NCI-H82 treated with DMSO at 0.1 percent for 48 hours (cell line): ENCODE measurements around the gene AMPD2.
A peak's percentile ranks its signal among the peaks of the same experiment; 100 is the strongest.
"Not testable (repeated sequence)": the region's sequence is repeated elsewhere in the genome, so short reads cannot be mapped to it uniquely, and the experiment has no call there.

ENCODE experiments used
- DNase-seq: peaks from one replicate; lab custom pipeline; 2025; ENCODE audit not compliant: unreplicated experiment; lab: John Stamatoyannopoulos, UW

The AMPD2 gene

GRCh38 chr1:109649491-109649914 is 29.9 kb downstream of the AMPD2 start:
- DNase-seq, result no peak

- DNase-seq, result no peak
Measured at GRCh38 chr1:109650609-109651008, 31.0 kb downstream of the AMPD2 start.

GRCh38 chr1:109652402-109652801 is 32.8 kb downstream of the AMPD2 start:
- no peak for DNase-seq

DNA sequence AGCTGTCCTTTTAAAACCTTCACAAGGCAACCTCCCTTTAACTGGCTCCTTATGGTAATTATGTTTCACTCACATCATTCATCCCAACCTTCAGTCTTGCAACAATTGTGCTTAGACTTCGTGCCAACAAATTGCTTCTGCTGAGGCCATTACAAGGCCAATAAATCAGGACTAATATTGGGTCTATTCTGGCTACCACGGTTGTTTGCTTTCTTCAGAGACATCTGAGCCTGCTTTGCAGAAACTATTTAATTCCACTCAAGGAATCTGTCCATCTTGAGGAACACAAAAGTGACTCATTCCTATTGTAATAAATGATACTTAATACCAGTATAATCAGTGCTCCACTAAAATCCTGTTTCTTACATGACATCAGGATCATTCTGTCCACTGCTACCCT is 33.7 kb downstream of the AMPD2 start:
- DNase-seq, result no peak

DNA sequence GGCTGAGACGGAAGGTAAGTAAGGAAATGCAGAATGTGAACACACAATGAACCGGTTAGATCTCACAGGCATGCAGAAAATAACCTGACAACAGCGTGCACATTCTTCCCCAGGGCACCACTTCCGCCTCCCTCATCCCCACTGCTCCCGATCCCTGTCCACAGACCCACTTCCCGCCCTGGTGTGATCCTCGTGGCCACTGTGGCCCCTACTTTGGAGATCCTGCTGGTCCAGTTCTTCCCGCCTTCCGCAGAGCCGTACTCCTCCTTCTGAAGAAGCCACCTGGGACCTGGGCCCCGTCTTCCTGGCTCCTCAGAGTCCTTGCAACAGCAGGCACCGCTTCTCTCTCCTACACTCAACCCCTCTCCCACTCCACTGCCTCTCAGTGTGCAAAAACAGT is 34.9 kb downstream of the AMPD2 start:
- no peak for DNase-seq

DNA sequence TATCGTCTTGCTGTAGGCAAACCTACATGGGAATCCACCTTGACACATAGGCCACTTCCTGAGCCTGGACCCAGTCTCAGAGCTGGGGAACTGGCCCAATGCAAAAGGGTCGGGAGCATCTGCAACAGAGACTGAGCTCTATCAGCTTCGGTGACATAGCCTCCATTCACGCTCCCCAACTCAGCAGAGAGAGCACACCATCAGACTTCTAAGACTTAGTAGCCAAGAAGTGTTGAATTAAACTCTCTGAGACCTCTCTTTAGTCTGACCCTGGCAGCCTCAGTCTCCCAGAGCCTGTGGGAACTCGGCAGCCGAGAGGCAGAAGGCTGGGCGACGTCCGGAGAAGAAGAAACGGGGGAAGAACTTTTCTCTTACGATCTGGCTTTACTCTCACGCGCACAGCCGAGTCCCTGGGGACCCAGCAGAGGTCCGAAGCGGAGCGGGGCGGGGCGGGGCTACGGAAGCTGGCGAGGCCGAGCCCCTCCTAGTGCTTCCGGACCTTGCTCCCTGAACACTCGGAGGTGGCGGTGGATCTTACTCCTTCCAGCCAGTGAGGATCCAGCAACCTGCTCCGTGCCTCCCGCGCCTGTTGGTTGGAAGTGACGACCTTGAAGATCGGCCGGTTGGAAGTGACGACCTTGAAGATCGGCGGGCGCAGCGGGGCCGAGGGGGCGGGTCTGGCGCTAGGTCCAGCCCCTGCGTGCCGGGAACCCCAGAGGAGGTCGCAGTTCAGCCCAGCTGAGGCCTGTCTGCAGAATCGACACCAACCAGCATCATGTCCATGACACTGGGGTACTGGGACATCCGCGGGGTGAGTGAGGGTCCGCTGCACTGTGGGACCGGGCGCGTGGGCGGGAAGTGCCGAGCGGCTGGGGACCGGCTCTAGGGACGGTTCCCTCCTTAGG is 36.2 kb downstream of the AMPD2 start, which contains the start of gene GSTM4:
GSTM4 (plus strand) TSS at position 485 of the 905 bp plus-strand sequence; CDS start at position 776, 291 bp downstream.
- DNase-seq, result peak; percentile 43

DNA sequence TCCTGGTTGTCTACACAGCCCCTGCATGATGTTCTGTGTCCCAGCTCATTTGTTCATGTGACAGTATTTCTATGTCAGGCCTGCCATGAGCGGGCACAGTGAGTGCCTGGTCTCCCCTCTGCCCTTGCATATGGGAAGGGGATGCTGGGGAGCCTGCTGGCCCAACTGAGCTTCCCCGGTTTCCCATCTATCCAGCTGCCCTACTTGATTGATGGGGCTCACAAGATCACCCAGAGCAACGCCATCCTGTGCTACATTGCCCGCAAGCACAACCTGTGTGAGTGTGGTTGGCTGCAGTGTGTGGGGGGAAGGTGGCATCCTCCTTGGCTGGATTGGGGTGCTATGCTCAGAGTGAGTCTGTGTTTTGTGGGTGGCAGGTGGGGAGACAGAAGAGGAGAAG is 37.8 kb downstream of the AMPD2 start:
- no peak for DNase-seq

DNA sequence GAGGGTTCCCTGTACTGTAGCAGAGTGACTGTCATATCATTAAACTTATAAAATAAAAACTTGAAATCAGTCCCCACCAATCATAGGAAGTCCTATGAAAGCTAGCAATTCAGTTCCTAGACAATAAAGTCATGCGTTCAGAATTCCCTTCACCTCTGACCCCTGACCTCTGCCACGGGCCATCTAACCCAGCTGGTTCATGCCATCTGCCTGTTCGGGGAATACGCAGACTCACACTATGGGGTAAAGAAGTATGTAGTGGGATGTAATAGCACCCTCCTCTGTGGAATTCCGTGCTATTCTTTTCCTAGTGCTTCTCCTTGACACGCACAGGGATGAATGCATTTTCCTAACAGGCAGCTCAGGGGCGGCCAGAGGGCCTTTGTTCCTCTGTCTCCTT is 38.3 kb downstream of the AMPD2 start:
- no peak for DNase-seq

DNA sequence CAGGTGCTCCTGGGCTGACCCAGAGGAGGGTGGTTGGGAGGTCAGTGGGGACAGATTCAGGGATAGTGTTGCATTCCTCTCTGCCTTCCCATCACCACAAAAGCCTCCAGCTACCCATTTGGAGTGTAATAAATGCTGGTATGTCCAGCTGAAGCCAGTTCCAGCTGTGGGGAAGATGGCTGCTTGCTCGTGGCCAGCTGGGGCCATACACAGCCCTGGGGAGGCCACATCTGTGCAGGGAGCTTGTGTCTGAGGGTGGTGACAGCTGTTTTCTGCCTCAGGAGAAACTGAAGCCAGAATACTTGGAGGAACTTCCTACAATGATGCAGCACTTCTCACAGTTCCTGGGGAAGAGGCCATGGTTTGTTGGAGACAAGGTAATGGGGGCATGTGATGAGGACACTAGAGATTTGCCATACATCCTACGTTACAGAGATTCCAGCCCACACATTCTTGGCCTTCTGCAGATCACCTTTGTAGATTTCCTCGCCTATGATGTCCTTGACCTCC is 39.0 kb downstream of the AMPD2 start:
- no peak for DNase-seq

- no peak for DNase-seq
Measured at GRCh38 chr1:109659145-109659544, 39.5 kb downstream of the AMPD2 start.

GRCh38 chr1:109659997-109660690 is 40.5 kb downstream of the AMPD2 start:
- DNase-seq, result peak; percentile 48

GRCh38 chr1:109660691-109661026 is 41.0 kb downstream of the AMPD2 start:
- DNase-seq, result not testable (repeated sequence)

- DNase-seq, result no peak
Measured at GRCh38 chr1:109661391-109661790, 41.8 kb downstream of the AMPD2 start.

DNA sequence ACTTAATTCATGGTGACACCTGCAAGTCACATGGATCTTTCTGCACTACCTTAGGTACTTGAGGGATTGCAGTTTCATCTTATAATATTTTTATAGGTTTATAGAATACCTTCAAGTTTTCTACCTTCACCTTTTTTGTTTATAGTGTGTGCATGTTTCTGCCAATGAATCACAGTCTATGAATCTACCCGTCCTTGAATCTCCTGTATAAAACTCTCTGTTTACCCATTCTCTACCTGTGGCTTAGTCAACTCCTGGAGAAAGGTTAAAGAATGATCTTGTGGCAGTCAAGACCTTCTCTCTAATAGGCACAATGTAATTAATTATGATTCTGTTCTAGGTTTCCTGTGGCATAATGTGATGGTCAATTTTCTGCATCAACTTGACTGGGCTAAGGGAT is 45.0 kb downstream of the AMPD2 start:
- DNase-seq, result no peak

- DNase-seq, result peak; percentile 79
Measured at GRCh38 chr1:109667452-109668122, 48.0 kb downstream of the AMPD2 start, which contains the start of gene GSTM2. Gene GSTM2, plus strand, starts transcription at chr1:109668057. Its CDS starts 59 bp downstream, at chr1:109668116.

- no peak for DNase-seq
Measured at GRCh38 chr1:109668123-109668775, 48.6 kb downstream of the AMPD2 start.

GRCh38 chr1:109669246-109669948 is 49.8 kb downstream of the AMPD2 start:
- no peak for DNase-seq

GRCh38 chr1:109669949-109670302 is 50.3 kb downstream of the AMPD2 start:
- not testable (repeated sequence) for DNase-seq

DNA sequence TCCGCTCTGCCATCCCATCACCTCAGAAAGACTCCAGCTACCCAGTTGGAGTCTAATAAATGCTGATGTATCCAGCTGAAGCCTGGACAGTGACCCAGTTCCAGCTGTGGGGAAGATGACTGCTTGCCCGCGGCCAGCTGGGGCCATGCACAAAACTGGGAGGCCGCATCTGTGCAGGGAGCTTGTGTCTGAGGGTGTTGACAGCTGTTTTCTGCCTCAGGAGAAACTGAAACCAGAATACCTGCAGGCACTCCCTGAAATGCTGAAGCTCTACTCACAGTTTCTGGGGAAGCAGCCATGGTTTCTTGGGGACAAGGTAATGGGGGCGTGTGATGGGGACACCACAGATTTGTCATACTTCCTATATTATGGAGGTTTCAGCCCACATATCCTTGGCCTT is 51.4 kb downstream of the AMPD2 start:
- no peak for DNase-seq

GRCh38 chr1:109673861-109674260 is 54.2 kb downstream of the AMPD2 start:
- DNase-seq, result not testable (repeated sequence)
